ENCODE results near the gene IRX2.

Gene IRX2

GRCh38 chr5:2755076-2755680 is 3.7 kb upstream of the IRX2 start:
- Histone ChIP-seq H2AFZ (no peak overlapping the region), H3K36me3 (ENCODE audit: control insufficient read depth, insufficient read depth, low read length) (no peaks in the 10 kb centered on the region), H3K27me3 (ENCODE audit: control insufficient read depth, insufficient read depth, low read length) (no peaks in the 10 kb centered on the region), H3K9me3 (ENCODE audit: control insufficient read depth, low read length) (no peaks in the 10 kb centered on the region), H3K4me1 (no peaks in the 10 kb centered on the region), H3K79me2 (no peaks in the 10 kb centered on the region), H3K4me3 (ENCODE audit: low read depth, low read length) (no peak overlapping the region), H3K4me2 (ENCODE audit: low read length) (no peak overlapping the region), H3K9ac (no peak overlapping the region), H3K27ac (no peak overlapping the region)
- TF ChIP-seq CTCF (IDR thresholded peaks at IDR 0.05), result no peak

- Histone ChIP-seq H3K36me3 (ENCODE audit: control insufficient read depth, insufficient read depth, low read length) (no peaks in the 10 kb centered on the region), H3K4me2 (ENCODE audit: low read length) (no peak overlapping the region), H3K4me1 (no peaks in the 10 kb centered on the region), H3K9ac (no peak overlapping the region), H3K9me3 (ENCODE audit: control insufficient read depth, low read length) (no peaks in the 10 kb centered on the region), H2AFZ (no peak overlapping the region), H3K79me2 (no peaks in the 10 kb centered on the region), H3K4me3 (ENCODE audit: low read depth, low read length) (no peak overlapping the region), H3K27ac (no peak overlapping the region), H3K27me3 (ENCODE audit: control insufficient read depth, insufficient read depth, low read length) (no peaks in the 10 kb centered on the region)
- TF ChIP-seq CTCF (IDR thresholded peaks at IDR 0.05), result no peak
Observed at GRCh38 chr5:2754581-2755075, 3.2 kb upstream of the IRX2 start.

- H2AFZ ChIP-seq, result no peak overlapping the region
- no peak overlapping the region for H3K27ac ChIP-seq
- H3K79me2 ChIP-seq, result no peaks in the 10 kb centered on the region
- H3K9ac ChIP-seq, result no peak overlapping the region
- TF ChIP-seq CTCF (IDR thresholded peaks at IDR 0.05), result no peak
- H3K9me3 ChIP-seq (ENCODE audit: control insufficient read depth, low read length), result no peaks in the 10 kb centered on the region
- no peaks in the 10 kb centered on the region for H3K27me3 ChIP-seq (ENCODE audit: control insufficient read depth, insufficient read depth, low read length)
- no peaks in the 10 kb centered on the region for H3K4me1 ChIP-seq
- H3K4me2 ChIP-seq (ENCODE audit: low read length), result no peak overlapping the region
- H3K4me3 ChIP-seq (ENCODE audit: low read depth, low read length), result no peak overlapping the region
- no peaks in the 10 kb centered on the region for H3K36me3 ChIP-seq (ENCODE audit: control insufficient read depth, insufficient read depth, low read length)
Observed at GRCh38 chr5:2753452-2754420, 2.3 kb upstream of the IRX2 start.

GRCh38 chr5:2752821-2753439 is 1.5 kb upstream of the IRX2 start:
- no peak overlapping the region for H2AFZ ChIP-seq
- no peaks in the 10 kb centered on the region for H3K79me2 ChIP-seq
- H3K27me3 ChIP-seq (ENCODE audit: control insufficient read depth, insufficient read depth, low read length), result no peaks in the 10 kb centered on the region
- no peaks in the 10 kb centered on the region for H3K4me1 ChIP-seq
- TF ChIP-seq CTCF (IDR thresholded peaks at IDR 0.05), result no peak
- no peak overlapping the region for H3K27ac ChIP-seq
- H3K4me3 ChIP-seq (ENCODE audit: low read depth, low read length), result peak overlapping the region; percentile 72
- no peak overlapping the region for H3K9ac ChIP-seq
- no peaks in the 10 kb centered on the region for H3K36me3 ChIP-seq (ENCODE audit: control insufficient read depth, insufficient read depth, low read length)
- no peaks in the 10 kb centered on the region for H3K9me3 ChIP-seq (ENCODE audit: control insufficient read depth, low read length)
- H3K4me2 ChIP-seq (ENCODE audit: low read length), result peak overlapping the region; percentile 93

All from parathyroid adenoma (tissue), 2 donors.